ENCODE data around the gene SAMSN1. TPM values are rescaled to one million over a fixed set of nuclear protein-coding genes. Genes with fewer than 3 reads are reported as not detected.

The SAMSN1 gene
- total RNA-seq, 1 experiment from 2014 or later, result 0.44 TPM

DNA sequence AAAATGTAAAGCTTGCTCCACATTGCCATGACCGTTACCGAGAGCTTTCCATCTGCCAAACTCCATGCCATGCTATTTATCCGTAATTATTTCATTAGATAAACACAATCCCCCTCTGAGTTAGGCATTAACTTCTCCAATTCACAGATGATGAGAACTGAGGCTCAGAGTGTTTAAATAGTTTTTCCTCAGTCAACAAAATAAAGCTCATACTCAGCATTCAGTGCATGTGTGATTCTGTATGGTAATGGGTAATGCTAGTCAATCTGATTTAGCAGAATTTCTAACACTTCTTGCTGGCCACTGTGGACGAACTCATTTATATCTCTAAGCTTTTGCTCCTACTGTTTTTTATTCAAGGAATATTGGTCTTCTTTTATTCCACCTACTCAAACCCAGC, 17.3 kb downstream of the SAMSN1 start:
- intact Hi-C loops (cut with micrococcal nuclease; ENCODE audit: unreplicated experiment), result no loop called here
- in situ Hi-C loops (cut with HindIII; ENCODE audit: low pct_unique_long_range_greater_than_20kb, low sequenced_read_pairs), result no loop called here
- BruUV-seq (replicated peaks), result no TSS peak
- H3K4me1 ChIP-seq (ENCODE audit: control insufficient read depth, insufficient read depth, low read length), result no peaks in the 10 kb centered on the region
- POLR2A ChIA-PET, result no interaction called here
- TF ChIP-seq, protein P1, sequence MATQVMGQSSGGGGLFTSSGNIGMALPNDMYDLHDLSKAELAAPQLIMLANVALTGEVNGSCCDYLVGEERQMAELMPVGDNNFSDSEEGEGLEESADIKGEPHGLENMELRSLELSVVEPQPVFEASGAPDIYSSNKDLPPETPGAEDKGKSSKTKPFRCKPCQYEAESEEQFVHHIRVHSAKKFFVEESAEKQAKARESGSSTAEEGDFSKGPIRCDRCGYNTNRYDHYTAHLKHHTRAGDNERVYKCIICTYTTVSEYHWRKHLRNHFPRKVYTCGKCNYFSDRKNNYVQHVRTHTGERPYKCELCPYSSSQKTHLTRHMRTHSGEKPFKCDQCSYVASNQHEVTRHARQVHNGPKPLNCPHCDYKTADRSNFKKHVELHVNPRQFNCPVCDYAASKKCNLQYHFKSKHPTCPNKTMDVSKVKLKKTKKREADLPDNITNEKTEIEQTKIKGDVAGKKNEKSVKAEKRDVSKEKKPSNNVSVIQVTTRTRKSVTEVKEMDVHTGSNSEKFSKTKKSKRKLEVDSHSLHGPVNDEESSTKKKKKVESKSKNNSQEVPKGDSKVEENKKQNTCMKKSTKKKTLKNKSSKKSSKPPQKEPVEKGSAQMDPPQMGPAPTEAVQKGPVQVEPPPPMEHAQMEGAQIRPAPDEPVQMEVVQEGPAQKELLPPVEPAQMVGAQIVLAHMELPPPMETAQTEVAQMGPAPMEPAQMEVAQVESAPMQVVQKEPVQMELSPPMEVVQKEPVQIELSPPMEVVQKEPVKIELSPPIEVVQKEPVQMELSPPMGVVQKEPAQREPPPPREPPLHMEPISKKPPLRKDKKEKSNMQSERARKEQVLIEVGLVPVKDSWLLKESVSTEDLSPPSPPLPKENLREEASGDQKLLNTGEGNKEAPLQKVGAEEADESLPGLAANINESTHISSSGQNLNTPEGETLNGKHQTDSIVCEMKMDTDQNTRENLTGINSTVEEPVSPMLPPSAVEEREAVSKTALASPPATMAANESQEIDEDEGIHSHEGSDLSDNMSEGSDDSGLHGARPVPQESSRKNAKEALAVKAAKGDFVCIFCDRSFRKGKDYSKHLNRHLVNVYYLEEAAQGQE (IDR thresholded peaks at IDR 0.05; ENCODE audit: insufficient read depth in 1 of 2, low read depth in 2 of 2, low read length in 1 of 2), result no peak
- TF ChIP-seq POLR2AphosphoS5 (IDR thresholded peaks at IDR 0.05; ENCODE audit: low read depth, low read length) (no peak), CTCF (IDR thresholded peaks at IDR 0.05) (no peak), TCF7L2 (IDR thresholded peaks at IDR 0.05; ENCODE audit: low read depth, low read length) (no peak), SIN3A (IDR thresholded peaks at IDR 0.05; ENCODE audit: borderline replicate concordance, insufficient read depth, low read depth, low read length) (no peak)
- DNase-seq (ENCODE audit: low read depth, low spot score), result no peak
- H3K36me3 ChIP-seq (ENCODE audit: control insufficient read depth, insufficient read depth, low read length), result no peaks in the 10 kb centered on the region
- no peak overlapping the region for H3K4me3 ChIP-seq (ENCODE audit: low read depth in 2 of 2, low read length in 2 of 2)
- no peak for ATAC-seq
- H3K9me3 ChIP-seq (ENCODE audit: control insufficient read depth, insufficient read depth, low read depth, low read length), result no peaks in the 10 kb centered on the region
- no peaks in the 10 kb centered on the region for H3K27me3 ChIP-seq (ENCODE audit: control insufficient read depth, insufficient read depth, low read length)
- H3K27ac ChIP-seq (ENCODE audit: low read length), result no peak overlapping the region
- CTCF ChIA-PET, result no interaction called here

GRCh38 chr21:14527696-14528652, 18.1 kb downstream of the SAMSN1 start:
- no peak for DNase-seq (ENCODE audit: low read depth, low spot score)

More at GRCh38 chr21:14527696-14528652, 18.1 kb downstream of the SAMSN1 start:
- Histone ChIP-seq H3K36me3 (ENCODE audit: control insufficient read depth, insufficient read depth, low read length) (no peaks in the 10 kb centered on the region), H3K27ac (ENCODE audit: low read length) (no peak overlapping the region), H3K4me1 (ENCODE audit: control insufficient read depth, insufficient read depth, low read length) (no peaks in the 10 kb centered on the region), H3K9me3 (ENCODE audit: control insufficient read depth, insufficient read depth, low read depth, low read length) (no peaks in the 10 kb centered on the region), H3K27me3 (ENCODE audit: control insufficient read depth, insufficient read depth, low read length) (no peaks in the 10 kb centered on the region), H3K4me3 (ENCODE audit: low read depth in 2 of 2, low read length in 2 of 2) (no peak overlapping the region)
- ChIA-PET POLR2A (no interaction called here), CTCF (no interaction called here)
- intact Hi-C loops (cut with micrococcal nuclease; ENCODE audit: unreplicated experiment), result no loop called here
- in situ Hi-C loops (cut with HindIII; ENCODE audit: low pct_unique_long_range_greater_than_20kb, low sequenced_read_pairs), result no loop called here
- ATAC-seq, result no peak
- BruUV-seq (replicated peaks), result no TSS peak
- TF ChIP-seq, protein P1 (IDR thresholded peaks at IDR 0.05; ENCODE audit: insufficient read depth in 1 of 2, low read depth in 2 of 2, low read length in 1 of 2), result no peak
- TF ChIP-seq CTCF (IDR thresholded peaks at IDR 0.05), result no peak
- no peak for TF ChIP-seq SIN3A (IDR thresholded peaks at IDR 0.05; ENCODE audit: borderline replicate concordance, insufficient read depth, low read depth, low read length)
- no peak for TF ChIP-seq POLR2AphosphoS5 (IDR thresholded peaks at IDR 0.05; ENCODE audit: low read depth, low read length)
- TF ChIP-seq TCF7L2 (IDR thresholded peaks at IDR 0.05; ENCODE audit: low read depth, low read length), result no peak

Data from Panc1 (cell line).